ENCODE measurements around the gene CSRNP3. TPM values are rescaled to one million over a fixed set of nuclear protein-coding genes. Genes with fewer than 3 reads are reported as not detected.

CSRNP3 gene
- total RNA-seq, 1 experiment from 2014 or later, result 3.0 TPM

GRCh38 chr2:165497659-165498317 is 28.3 kb downstream of the CSRNP3 start:
- Histone ChIP-seq H3K4me3 (ENCODE audit: insufficient read depth, low read depth, low read length) (no peak overlapping the region), H3K36me3 (replicated peaks; ENCODE audit: control insufficient read depth, insufficient read depth, low read length) (no peaks in the 10 kb centered on the region; the same call in 1 of the 2 replicates), H3K27me3 (ENCODE audit: control insufficient read depth, insufficient read depth, low read length) (no peaks in the 10 kb centered on the region)
- no peak for DNase-seq

DNA sequence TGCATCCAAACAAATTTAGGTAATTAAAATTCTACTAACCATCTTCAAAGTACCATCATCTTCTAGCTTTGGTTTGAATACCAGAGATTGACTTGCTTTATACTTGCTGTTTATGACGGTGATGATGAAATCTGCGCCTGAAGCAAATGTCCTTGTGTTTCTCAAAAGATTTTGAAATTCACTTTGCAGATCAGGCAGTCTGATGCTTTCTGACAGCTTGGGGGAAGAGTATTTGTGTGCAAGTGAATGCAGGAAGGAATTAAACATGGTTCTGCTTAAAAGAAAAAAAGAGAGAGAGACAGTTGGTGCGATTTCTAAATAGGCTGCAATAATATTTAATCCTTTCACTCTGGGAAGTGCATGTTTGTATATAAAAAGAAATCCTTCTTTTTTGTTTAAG is 29.6 kb downstream of the CSRNP3 start:
- Histone ChIP-seq H3K27me3 (ENCODE audit: control insufficient read depth, insufficient read depth, low read length) (no peaks in the 10 kb centered on the region), H3K36me3 (replicated peaks; ENCODE audit: control insufficient read depth, insufficient read depth, low read length) (no peaks in the 10 kb centered on the region; the same call in 1 of the 2 replicates), H3K4me3 (ENCODE audit: insufficient read depth, low read depth, low read length) (no peak overlapping the region)
- DNase-seq, result no peak

GRCh38 chr2:165500001-165500400 is 30.5 kb downstream of the CSRNP3 start:
- no peaks in the 10 kb centered on the region; the same call in 1 of the 2 replicates for H3K36me3 ChIP-seq (replicated peaks; ENCODE audit: control insufficient read depth, insufficient read depth, low read length)
- no peak overlapping the region for H3K4me3 ChIP-seq (ENCODE audit: insufficient read depth, low read depth, low read length)
- no peaks in the 10 kb centered on the region for H3K27me3 ChIP-seq (ENCODE audit: control insufficient read depth, insufficient read depth, low read length)
- no peak for DNase-seq

DNA sequence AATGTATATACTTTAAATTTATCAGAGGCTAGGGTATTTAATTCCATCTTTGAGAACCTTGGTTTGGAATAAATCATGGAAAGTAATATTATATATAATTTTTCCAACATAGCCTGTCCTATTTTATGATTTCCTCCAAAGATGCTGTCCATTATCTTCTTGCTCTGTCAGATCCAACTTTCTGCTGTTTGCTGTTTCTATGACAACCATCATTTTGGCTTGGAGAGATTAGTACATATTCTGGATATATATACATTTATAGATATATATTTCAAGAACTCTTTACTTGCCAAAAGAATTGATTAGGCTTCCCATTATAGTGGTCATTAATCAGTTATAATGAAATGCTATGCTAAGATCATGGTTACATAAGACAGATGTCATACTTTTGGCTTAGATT is 31.3 kb downstream of the CSRNP3 start:
- no peak overlapping the region for H3K4me3 ChIP-seq (ENCODE audit: insufficient read depth, low read depth, low read length)
- H3K27me3 ChIP-seq (ENCODE audit: control insufficient read depth, insufficient read depth, low read length), result no peaks in the 10 kb centered on the region
- no peak for DNase-seq
- no peaks in the 10 kb centered on the region for H3K36me3 ChIP-seq (replicated peaks; ENCODE audit: control insufficient read depth, insufficient read depth, low read length)

DNA sequence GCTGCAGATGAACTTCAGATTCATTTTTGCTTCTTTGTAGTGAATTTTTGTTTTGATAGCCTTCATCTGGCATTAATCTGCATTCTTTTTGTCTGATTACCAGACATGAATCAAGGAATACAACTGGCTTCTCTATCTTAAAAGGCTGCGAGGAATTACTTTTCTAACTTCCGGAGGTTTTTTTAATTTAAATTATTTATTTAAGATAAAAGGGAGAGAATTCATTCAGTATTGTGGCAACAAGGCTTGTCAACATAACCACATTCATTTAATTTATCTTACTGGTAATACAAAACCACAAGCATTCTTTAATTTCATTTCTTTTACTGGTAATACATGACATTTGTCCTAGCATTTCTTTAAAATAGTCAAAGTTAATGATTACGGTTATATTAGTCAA is 36.0 kb downstream of the CSRNP3 start:
- DNase-seq, result no peak
- Histone ChIP-seq H3K27me3 (ENCODE audit: control insufficient read depth, insufficient read depth, low read length) (no peaks in the 10 kb centered on the region), H3K4me3 (ENCODE audit: insufficient read depth, low read depth, low read length) (no peak overlapping the region), H3K36me3 (replicated peaks; ENCODE audit: control insufficient read depth, insufficient read depth, low read length) (no peaks in the 10 kb centered on the region)

DNA sequence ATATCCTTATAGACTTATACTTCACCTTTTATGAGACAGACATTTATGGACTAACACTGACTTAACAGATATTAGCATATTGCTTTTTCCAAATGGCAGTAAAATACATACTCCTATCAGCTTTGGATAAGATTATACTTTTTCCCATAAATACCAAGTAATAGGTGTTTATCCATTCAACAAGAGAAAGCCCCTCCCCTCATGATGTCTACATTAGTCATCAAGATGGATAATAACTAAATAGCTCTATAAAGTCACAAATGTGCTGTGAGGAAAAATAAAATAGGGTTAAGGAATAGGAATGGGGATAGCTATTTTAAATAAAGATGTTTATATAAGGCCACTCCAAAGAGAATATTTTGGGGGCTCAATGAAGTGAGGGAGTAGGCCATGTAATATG is 39.4 kb downstream of the CSRNP3 start:
- Histone ChIP-seq H3K36me3 (replicated peaks; ENCODE audit: control insufficient read depth, insufficient read depth, low read length) (no peaks in the 10 kb centered on the region), H3K27me3 (ENCODE audit: control insufficient read depth, insufficient read depth, low read length) (no peaks in the 10 kb centered on the region), H3K4me3 (ENCODE audit: insufficient read depth, low read depth, low read length) (no peak overlapping the region)
- no peak for DNase-seq

DNA sequence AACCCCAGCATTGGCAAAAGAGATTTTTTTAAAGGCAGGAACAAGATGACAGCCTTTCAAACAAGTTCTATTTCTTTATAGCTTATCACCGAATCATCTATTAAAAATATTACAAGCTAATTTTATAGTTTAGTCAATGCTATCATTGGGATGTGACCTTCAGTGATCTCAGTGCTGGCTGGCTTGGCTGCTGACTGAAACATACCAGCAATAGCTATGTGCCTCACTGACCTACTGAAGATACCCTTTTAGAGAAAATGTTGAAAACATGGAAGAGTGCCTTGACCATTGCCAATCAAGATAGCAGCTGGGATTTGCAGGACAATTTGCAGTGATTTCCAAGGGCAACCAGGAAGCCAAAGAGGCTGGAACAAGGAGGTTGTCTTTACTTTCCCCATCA is 44.0 kb downstream of the CSRNP3 start:
- Histone ChIP-seq H3K27me3 (ENCODE audit: control insufficient read depth, insufficient read depth, low read length) (no peaks in the 10 kb centered on the region), H3K36me3 (replicated peaks; ENCODE audit: control insufficient read depth, insufficient read depth, low read length) (no peaks in the 10 kb centered on the region), H3K4me3 (ENCODE audit: insufficient read depth, low read depth, low read length) (no peak overlapping the region)
- no peak for DNase-seq

DNA sequence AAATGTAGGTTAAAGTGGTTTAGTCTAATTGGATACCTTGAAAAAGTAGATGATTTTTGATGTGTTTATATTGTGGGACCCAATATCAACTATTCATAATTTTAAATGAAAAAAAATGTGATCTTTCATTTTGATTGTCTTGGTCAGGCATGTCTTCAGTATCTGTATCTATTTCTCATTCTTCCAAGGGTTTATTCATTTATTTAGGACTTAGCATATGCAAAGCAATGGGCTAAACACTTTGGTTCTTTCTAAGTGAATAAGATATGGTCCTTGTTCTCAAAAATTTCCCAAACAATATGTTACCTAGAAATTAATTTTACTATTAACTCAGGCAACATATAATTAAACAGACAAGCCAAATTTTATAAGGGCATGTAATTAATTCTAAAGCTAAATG is 49.1 kb downstream of the CSRNP3 start:
- H3K27me3 ChIP-seq (ENCODE audit: control insufficient read depth, insufficient read depth, low read length), result no peaks in the 10 kb centered on the region
- DNase-seq, result no peak
- no peak overlapping the region for H3K4me3 ChIP-seq (ENCODE audit: insufficient read depth, low read depth, low read length)
- no peaks in the 10 kb centered on the region for H3K36me3 ChIP-seq (replicated peaks; ENCODE audit: control insufficient read depth, insufficient read depth, low read length)

GRCh38 chr2:165522719-165523118 is 53.2 kb downstream of the CSRNP3 start:
- Histone ChIP-seq H3K27me3 (ENCODE audit: control insufficient read depth, insufficient read depth, low read length) (no peaks in the 10 kb centered on the region), H3K36me3 (replicated peaks; ENCODE audit: control insufficient read depth, insufficient read depth, low read length) (no peaks in the 10 kb centered on the region), H3K4me3 (ENCODE audit: insufficient read depth, low read depth, low read length) (no peak overlapping the region)
- no peak for DNase-seq

DNA sequence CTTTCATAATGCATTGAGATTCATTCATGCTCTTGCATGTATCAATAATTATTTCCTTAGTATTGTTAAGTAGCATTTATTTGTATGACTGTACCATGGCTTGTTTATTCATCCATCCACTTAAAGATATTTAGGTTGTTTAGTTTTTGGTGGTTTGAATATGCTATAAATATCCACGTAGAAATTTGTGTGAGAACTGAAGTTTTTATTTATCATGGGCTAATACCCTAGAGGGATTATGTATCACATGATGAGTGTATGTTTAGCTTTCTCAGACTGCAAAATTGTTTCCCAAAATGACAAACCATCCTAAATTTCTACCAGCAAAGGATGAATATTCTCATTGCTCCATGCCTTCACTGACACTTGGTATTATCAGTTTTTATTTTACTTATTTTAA is 55.2 kb downstream of the CSRNP3 start:
- Histone ChIP-seq H3K27me3 (ENCODE audit: control insufficient read depth, insufficient read depth, low read length) (no peaks in the 10 kb centered on the region), H3K36me3 (replicated peaks; ENCODE audit: control insufficient read depth, insufficient read depth, low read length) (no peaks in the 10 kb centered on the region), H3K4me3 (ENCODE audit: insufficient read depth, low read depth, low read length) (no peak overlapping the region)
- no peak for DNase-seq

GRCh38 chr2:165528691-165529090 is 59.2 kb downstream of the CSRNP3 start:
- H3K27me3 ChIP-seq (ENCODE audit: control insufficient read depth, insufficient read depth, low read length), result no peaks in the 10 kb centered on the region
- DNase-seq, result peak; percentile 4
- H3K4me3 ChIP-seq (ENCODE audit: insufficient read depth, low read depth, low read length), result no peak overlapping the region
- no peaks in the 10 kb centered on the region for H3K36me3 ChIP-seq (replicated peaks; ENCODE audit: control insufficient read depth, insufficient read depth, low read length)

- H3K27me3 ChIP-seq (ENCODE audit: control insufficient read depth, insufficient read depth, low read length), result no peaks in the 10 kb centered on the region
- no peaks in the 10 kb centered on the region for H3K36me3 ChIP-seq (replicated peaks; ENCODE audit: control insufficient read depth, insufficient read depth, low read length)
- DNase-seq, result no peak
- no peak overlapping the region for H3K4me3 ChIP-seq (ENCODE audit: insufficient read depth, low read depth, low read length)
Measured at GRCh38 chr2:165529130-165529529, 59.6 kb downstream of the CSRNP3 start.

DNA sequence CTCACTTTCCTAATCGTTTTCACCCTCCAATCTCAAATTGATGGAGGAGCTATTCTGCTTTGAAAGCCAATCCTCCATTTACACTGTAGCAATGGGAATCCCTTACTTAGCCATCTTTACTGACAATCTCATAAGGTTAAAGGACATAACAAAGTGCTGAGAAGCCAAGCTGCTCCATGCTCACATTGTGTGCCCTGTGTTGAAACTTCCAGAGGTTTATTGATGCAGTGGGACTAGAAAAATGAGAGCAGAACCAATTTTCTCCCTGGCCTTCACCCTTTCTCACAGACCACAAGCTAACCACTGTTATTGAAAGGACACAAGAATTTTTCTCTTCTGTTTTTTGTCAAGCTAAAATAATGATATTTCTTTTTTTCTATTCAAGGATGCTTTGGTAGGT is 63.8 kb downstream of the CSRNP3 start:
- Histone ChIP-seq H3K36me3 (replicated peaks; ENCODE audit: control insufficient read depth, insufficient read depth, low read length) (no peaks in the 10 kb centered on the region), H3K4me3 (ENCODE audit: insufficient read depth, low read depth, low read length) (no peak overlapping the region), H3K27me3 (ENCODE audit: control insufficient read depth, insufficient read depth, low read length) (no peaks in the 10 kb centered on the region)
- no peak for DNase-seq

GRCh38 chr2:165535471-165535870 is 66.0 kb downstream of the CSRNP3 start:
- Histone ChIP-seq H3K36me3 (replicated peaks; ENCODE audit: control insufficient read depth, insufficient read depth, low read length) (no peaks in the 10 kb centered on the region), H3K4me3 (ENCODE audit: insufficient read depth, low read depth, low read length) (no peak overlapping the region)
- DNase-seq, result no peak

GRCh38 chr2:165536851-165537499 is 67.5 kb downstream of the CSRNP3 start:
- no peak for DNase-seq
- no peaks in the 10 kb centered on the region for H3K27me3 ChIP-seq (ENCODE audit: control insufficient read depth, insufficient read depth, low read length)
- no peaks in the 10 kb centered on the region for H3K36me3 ChIP-seq (replicated peaks; ENCODE audit: control insufficient read depth, insufficient read depth, low read length)
- no peak overlapping the region for H3K4me3 ChIP-seq (ENCODE audit: insufficient read depth, low read depth, low read length)

More at GRCh38 chr2:165535471-165535870, 66.0 kb downstream of the CSRNP3 start:
- H3K27me3 ChIP-seq (ENCODE audit: control insufficient read depth, insufficient read depth, low read length), result no peaks in the 10 kb centered on the region

Data from H7 (cell line).